HEK293T (cell line): Measurements from ENCODE around the gene OVCA2.

Experiments used
- BHLHE40 ChIP-seq: fragments of 450-650 bp; IDR thresholded peaks from 2 replicates; pipeline ENCODE4 v1.6.1; 2016; ENCODE audit warnings: mild to moderate bottlenecking, moderate library complexity, borderline replicate concordance
- CTBP1 ChIP-seq: fragments of 450-650 bp; IDR thresholded peaks from 2 replicates; pipeline ENCODE4 v1.6.1; 2016; ENCODE audit warnings: borderline replicate concordance
- FOXA1 ChIP-seq: fragments of 450-650 bp; IDR thresholded peaks from 2 replicates; pipeline ENCODE4 v1.6.1; 2016; ENCODE audit warnings: mild to moderate bottlenecking
- FOXK2 ChIP-seq: fragments of 450-650 bp; IDR thresholded peaks from 2 replicates; pipeline ENCODE4 v1.6.1; 2016; ENCODE audit warnings: mild to moderate bottlenecking
- FOXM1 ChIP-seq: fragments of 450-650 bp; IDR thresholded peaks from 2 replicates; pipeline ENCODE4 v1.6.1; 2017; ENCODE audit warnings: mild to moderate bottlenecking, borderline replicate concordance
- HDGF ChIP-seq: fragments of 450-650 bp; IDR thresholded peaks from 2 replicates; pipeline ENCODE4 v1.6.1; 2017; ENCODE audit warnings: antibody characterized with exemption, borderline replicate concordance
- L3MBTL2 ChIP-seq: fragments of 450-650 bp; conservative IDR thresholded peaks from 2 replicates; pipeline ENCODE4 v1.6.1; 2016; ENCODE audit warnings: mild to moderate bottlenecking
- LEF1 ChIP-seq: fragments of 450-650 bp; IDR thresholded peaks from 2 replicates; pipeline ENCODE4 v1.6.1; 2017; ENCODE audit warnings: mild to moderate bottlenecking, borderline replicate concordance
- NFRKB ChIP-seq: fragments of 450-650 bp; IDR thresholded peaks from 2 replicates; pipeline ENCODE4 v1.6.1; 2016; ENCODE audit warnings: mild to moderate bottlenecking, moderate library complexity
- SP1 ChIP-seq: fragments of 450-650 bp; IDR thresholded peaks from 2 replicates; pipeline ENCODE4 v1.6.1; 2017
- SUZ12 ChIP-seq: fragments of 450-650 bp; IDR thresholded peaks from 2 replicates; pipeline ENCODE4 v1.6.1; 2016; ENCODE audit warnings: mild to moderate bottlenecking
- TARDBP ChIP-seq: fragments of 450-650 bp; IDR thresholded peaks from 2 replicates; pipeline ENCODE4 v1.6.1; 2016
- ZNF384 ChIP-seq: fragments of 450-650 bp; IDR thresholded peaks from 2 replicates; pipeline ENCODE4 v1.6.1; 2016
- TF ChIP-seq, protein P1 (sequence below): fragments of 450-650 bp; IDR thresholded peaks from 2 replicates; pipeline ENCODE4 v1.6.1; 2016

DNA sequence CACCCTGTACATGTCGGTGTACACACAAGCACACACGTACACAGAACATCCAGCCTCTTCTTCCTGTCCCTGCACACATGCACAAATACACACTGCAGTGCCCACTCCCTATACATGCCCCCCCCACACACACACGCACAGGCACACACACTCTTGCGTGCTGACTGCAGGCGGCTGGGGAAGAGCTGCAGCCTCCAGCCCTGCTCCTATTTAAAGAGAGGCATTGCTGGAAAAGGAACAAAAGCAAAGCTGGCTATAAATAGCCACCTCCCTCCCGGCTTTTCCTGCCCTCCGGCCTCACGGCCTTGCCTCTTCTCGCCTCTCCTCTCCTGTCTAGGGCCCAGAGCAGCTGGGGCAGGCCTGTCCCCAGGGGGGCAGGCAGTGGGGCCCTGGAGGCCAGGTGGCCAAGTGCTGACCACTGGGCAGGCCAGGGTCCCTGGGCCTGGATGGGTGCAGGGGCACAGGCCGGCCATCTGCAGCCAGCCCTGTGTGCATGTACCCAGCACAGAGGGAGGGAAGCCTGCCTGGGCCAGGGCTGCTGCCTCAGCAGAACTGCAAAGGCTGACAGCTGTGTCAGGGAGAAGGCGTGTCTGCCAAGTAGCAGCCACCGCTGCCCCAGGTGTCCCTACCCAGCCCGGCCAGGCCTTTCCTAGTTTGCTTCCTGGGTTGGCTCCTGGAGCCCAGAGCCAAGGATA is 42.1 kb upstream of the OVCA2 start:
- TF ChIP-seq LEF1 = no peak
- no peak for TF ChIP-seq CTBP1
- TF ChIP-seq NFRKB = no peak
- TF ChIP-seq FOXK2 = no peak
- no peak for TF ChIP-seq ZNF384
- TF ChIP-seq SUZ12 = no peak
- TF ChIP-seq TARDBP = no peak
- no peak for TF ChIP-seq SP1
- no peak for TF ChIP-seq BHLHE40
- TF ChIP-seq HDGF = 0 out of 2 replicates have a peak, but pooled peaks have one; percentile 22
- TF ChIP-seq, protein P1, sequence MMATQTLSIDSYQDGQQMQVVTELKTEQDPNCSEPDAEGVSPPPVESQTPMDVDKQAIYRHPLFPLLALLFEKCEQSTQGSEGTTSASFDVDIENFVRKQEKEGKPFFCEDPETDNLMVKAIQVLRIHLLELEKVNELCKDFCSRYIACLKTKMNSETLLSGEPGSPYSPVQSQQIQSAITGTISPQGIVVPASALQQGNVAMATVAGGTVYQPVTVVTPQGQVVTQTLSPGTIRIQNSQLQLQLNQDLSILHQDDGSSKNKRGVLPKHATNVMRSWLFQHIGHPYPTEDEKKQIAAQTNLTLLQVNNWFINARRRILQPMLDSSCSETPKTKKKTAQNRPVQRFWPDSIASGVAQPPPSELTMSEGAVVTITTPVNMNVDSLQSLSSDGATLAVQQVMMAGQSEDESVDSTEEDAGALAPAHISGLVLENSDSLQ = no peak
- no peak for TF ChIP-seq FOXA1
- no peak for TF ChIP-seq L3MBTL2
- TF ChIP-seq FOXM1 = no peak
